Chondrocyte (in vitro differentiated cells): ENCODE measurements around the gene CAPN13. TPM values are rescaled to one million over a fixed set of nuclear protein-coding genes. Genes with fewer than 3 reads are reported as not detected.

Source experiments
- DNase-seq: peaks from one replicate; pipeline ENCODE4 v3.0.0; 2021; ENCODE audit warnings: mixed read lengths, low spot score
- H3K27ac Mint-ChIP-seq: one replicate; pipeline ENCODE4 v1.8.0; 2021; ENCODE audit warnings: mild to moderate bottlenecking, moderate library complexity, mixed read lengths; ENCODE audit not compliant: unreplicated experiment
- H3K27me3 Mint-ChIP-seq: 2 replicates; pipeline ENCODE4 v1.8.0; 2021; ENCODE audit warnings: low read depth, mixed read lengths
- H3K36me3 Mint-ChIP-seq: 2 replicates; pipeline ENCODE4 v1.8.0; 2021; ENCODE audit warnings: low read depth, mixed read lengths
- H3K4me1 Mint-ChIP-seq: 2 replicates; pipeline ENCODE4 v1.8.0; 2021; ENCODE audit warnings: low read depth, mild to moderate bottlenecking, mixed read lengths
- H3K4me3 Mint-ChIP-seq: one replicate; pipeline ENCODE4 v1.8.0; 2021; ENCODE audit warnings: mild to moderate bottlenecking, moderate library complexity, mixed read lengths; ENCODE audit not compliant: unreplicated experiment
- H3K9me3 Mint-ChIP-seq: 2 replicates; pipeline ENCODE4 v1.8.0; 2021; ENCODE audit warnings: low read depth, mixed read lengths
- total RNA-seq: library from RNA; stranded (reverse); gene quantifications from 3 replicates; pipeline ENCODE4 v1.2.1, GENCODE V29; 2021
- TF ChIP-seq, protein P1 (sequence below): fragments of 200-600 bp; sonication (generic); IDR thresholded peaks from 2 replicates; pipeline ENCODE4 v1.5.0; 2021; ENCODE audit warnings: antibody characterized with exemption, mild to moderate bottlenecking, moderate library complexity

Gene CAPN13
- total RNA-seq, 1 donor from 2014 or later, result not detected

DNA sequence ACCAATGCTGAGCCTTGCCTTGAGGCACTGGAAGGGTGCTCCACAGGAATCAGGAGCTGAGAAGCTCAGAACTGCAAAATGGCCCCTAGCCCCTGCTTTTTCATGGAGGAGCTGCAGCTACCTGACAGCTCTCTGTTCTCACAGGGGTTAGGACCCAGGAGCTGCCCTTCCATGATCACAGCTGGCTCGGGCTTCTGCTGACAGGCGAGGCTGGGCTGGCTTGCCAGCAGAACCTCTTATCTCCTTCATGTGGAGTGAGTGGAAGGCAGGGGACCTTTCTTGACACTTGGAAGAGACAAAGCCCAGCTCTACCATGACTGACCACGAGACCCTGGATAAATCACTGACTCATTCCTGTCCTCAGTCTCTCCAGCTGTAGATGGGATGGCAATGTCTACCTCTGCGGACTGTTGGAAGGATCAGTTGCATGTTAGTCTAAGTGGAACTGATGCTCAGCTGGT, 113.4 kb downstream of the CAPN13 start:
- no peaks in the 10 kb centered on the region for H3K36me3 Mint-ChIP-seq
- H3K27ac Mint-ChIP-seq, result no peak overlapping the region
- TF ChIP-seq, protein P1, sequence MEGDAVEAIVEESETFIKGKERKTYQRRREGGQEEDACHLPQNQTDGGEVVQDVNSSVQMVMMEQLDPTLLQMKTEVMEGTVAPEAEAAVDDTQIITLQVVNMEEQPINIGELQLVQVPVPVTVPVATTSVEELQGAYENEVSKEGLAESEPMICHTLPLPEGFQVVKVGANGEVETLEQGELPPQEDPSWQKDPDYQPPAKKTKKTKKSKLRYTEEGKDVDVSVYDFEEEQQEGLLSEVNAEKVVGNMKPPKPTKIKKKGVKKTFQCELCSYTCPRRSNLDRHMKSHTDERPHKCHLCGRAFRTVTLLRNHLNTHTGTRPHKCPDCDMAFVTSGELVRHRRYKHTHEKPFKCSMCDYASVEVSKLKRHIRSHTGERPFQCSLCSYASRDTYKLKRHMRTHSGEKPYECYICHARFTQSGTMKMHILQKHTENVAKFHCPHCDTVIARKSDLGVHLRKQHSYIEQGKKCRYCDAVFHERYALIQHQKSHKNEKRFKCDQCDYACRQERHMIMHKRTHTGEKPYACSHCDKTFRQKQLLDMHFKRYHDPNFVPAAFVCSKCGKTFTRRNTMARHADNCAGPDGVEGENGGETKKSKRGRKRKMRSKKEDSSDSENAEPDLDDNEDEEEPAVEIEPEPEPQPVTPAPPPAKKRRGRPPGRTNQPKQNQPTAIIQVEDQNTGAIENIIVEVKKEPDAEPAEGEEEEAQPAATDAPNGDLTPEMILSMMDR, result no peak
- H3K4me1 Mint-ChIP-seq, result peaks cover 37% of the 10 kb centered on the region
- no peaks in the 10 kb centered on the region for H3K27me3 Mint-ChIP-seq
- H3K4me3 Mint-ChIP-seq, result no peak overlapping the region
- peaks cover 8% of the 10 kb centered on the region for H3K9me3 Mint-ChIP-seq
- no peak for DNase-seq

DNA sequence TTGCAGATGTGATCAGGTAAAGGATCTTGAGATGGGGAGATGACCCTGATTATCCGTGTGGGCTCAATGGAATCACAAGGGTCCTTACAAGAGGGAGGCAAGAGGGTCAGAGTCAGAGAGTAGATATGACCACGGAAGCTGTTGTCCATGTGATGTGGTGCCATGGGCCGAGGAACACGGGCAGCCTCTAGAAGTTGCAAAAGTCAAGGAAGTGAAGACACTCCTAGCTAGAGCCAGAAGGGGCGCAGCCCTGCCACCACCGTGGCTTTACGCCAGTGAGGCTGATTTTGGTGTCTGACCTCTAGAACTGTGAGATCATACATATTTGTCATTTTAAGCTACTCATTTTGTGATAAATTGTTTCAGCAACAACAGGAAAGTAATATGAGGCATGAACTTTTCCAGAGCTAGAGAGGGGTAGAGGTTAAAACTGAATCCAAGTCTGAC, 114.4 kb downstream of the CAPN13 start:
- TF ChIP-seq, protein P1, result no peak
- H3K27me3 Mint-ChIP-seq, result no peaks in the 10 kb centered on the region
- no peaks in the 10 kb centered on the region for H3K36me3 Mint-ChIP-seq
- H3K9me3 Mint-ChIP-seq, result peaks cover 3% of the 10 kb centered on the region
- DNase-seq, result no peak
- peaks cover 37% of the 10 kb centered on the region for H3K4me1 Mint-ChIP-seq
- H3K4me3 Mint-ChIP-seq, result no peak overlapping the region
- H3K27ac Mint-ChIP-seq, result no peak overlapping the region

DNA sequence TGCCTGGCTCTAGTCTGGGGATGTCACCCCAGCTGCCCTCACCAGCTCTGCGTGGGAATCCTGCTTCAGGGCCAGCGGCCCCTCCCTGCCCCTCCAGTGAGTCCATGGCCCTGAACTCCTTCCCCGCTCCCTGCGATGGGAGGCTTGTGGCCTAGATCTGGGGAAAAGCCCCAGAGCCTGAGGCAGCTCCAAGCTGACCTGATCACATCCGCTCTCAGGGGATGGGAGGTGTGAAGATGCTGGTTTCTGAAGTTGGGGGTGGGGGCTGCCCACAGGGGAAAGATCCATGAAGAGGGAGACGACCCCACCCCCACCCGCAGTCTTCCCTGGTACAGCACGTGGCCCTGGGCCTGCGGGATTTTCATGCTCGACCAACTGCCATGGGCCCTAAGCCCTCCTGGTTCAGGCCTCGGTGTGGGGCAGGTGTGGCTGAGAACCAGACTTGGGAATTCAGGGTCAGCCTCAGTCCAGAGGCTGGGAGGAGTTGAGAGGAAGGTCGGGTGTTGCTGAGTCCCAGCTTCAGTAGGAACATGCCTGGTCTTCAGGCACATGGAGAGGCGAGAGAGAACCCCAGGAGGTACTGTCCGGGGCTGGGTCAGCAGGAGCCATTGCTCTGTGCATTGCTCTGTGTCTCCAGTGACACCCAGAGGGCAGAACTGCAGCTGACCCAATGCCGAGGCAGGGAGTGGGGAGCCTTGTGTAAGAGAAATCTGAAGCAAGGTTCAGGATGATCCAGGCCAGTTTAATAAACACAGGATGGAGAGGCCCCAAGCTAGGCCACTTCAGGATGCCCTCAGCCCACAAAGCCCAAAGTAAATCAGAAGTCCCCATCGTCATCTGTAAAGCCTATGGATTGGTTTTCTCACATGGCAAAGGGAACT, 115.1 kb downstream of the CAPN13 start:
- DNase-seq, result no peak
- Mint-ChIP-seq H3K9me3 (no peaks in the 10 kb centered on the region), H3K27me3 (no peaks in the 10 kb centered on the region), H3K4me1 (peaks cover 37% of the 10 kb centered on the region), H3K36me3 (no peaks in the 10 kb centered on the region), H3K27ac (no peak overlapping the region), H3K4me3 (no peak overlapping the region)
- TF ChIP-seq, protein P1, result peak; percentile 52

DNA sequence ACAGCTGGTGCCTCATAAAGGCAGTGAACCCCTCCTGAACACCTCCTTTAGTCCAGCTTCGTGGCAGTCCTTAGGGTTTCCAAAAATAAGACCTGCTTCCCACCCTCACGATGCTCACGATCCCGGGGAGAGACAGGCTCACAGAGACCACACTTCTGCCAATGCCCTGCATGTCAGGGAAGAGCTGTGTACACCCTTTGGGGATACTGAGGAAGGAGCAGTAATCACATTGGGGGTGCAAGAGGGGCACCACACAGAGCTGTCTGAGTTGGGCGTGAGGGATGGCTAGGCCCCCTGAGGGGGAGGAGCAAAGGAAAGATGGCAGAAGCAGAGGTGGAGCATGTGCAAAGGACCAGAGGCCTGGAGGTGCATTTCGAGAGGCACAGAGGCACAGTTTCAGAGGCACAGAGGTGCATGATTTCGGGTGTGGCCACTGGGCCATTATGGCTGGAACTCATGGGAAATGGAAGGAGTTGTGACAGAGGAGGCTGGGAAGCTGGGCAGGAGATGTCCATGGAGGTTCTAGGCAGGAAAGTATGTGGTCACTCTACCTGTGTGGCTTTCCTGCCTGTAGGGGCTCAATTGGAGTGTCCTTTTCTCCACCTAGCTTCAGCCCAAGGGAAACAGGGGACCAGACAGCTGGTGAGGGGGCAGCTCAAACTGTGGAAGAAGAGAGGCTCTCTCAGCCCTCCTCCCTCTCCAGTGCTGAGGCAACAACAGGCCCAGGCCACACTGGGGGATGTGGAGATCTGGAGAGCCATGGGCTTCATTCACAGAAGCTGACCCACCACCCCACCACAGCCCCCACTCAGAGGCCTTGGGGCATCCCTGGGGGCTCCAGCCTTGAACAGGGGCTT, 115.9 kb downstream of the CAPN13 start:
- Mint-ChIP-seq H3K27me3 (no peaks in the 10 kb centered on the region), H3K27ac (no peak overlapping the region), H3K9me3 (no peaks in the 10 kb centered on the region), H3K4me1 (peaks cover 37% of the 10 kb centered on the region), H3K4me3 (no peak overlapping the region), H3K36me3 (no peaks in the 10 kb centered on the region)
- no peak for DNase-seq
- TF ChIP-seq, protein P1, result no peak

DNA sequence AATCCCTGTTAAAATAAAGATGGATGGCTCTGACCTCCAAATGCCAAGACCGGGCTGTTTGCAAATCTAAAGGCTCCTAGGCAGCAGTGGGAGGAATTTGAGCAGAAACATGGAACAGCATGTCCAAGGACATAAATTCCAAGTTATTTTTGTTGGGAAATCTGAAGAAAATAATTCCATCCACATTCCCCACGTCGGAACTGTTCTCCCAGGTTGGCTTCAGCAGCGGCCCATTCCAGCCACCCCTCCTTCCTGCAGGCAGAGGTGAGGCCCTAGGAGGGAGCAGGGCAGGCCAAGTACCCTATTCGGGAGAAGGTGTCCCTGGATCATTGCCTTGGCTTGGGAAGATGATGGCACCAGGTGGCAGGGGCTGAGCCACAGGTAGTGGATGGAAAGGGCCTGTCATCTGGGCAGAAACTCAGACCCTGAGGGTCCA, 117.1 kb downstream of the CAPN13 start:
- H3K36me3 Mint-ChIP-seq, result no peaks in the 10 kb centered on the region
- H3K27ac Mint-ChIP-seq, result peak overlapping the region; percentile 90
- DNase-seq, result no peak
- H3K9me3 Mint-ChIP-seq, result no peaks in the 10 kb centered on the region
- H3K27me3 Mint-ChIP-seq, result no peaks in the 10 kb centered on the region
- TF ChIP-seq, protein P1, result no peak
- H3K4me3 Mint-ChIP-seq, result no peak overlapping the region
- peaks cover 37% of the 10 kb centered on the region for H3K4me1 Mint-ChIP-seq
